Right ventricle myocardium inferior (tissue), 1 donor: Measurements from ENCODE around the gene AFDN. TPM values are rescaled to one million over a fixed set of nuclear protein-coding genes. Genes with fewer than 3 reads are reported as not detected.
"Not testable (repeated sequence)": the region's sequence is repeated elsewhere in the genome, so short reads cannot be mapped to it uniquely, and the experiment has no call there.

ENCODE experiments used
- ATAC-seq: fragments of 200-7000 bp; cut with Tn5 transposase; one replicate; pipeline ENCODE4 v1.9.1; 2020; ENCODE audit warnings: mild to moderate bottlenecking, moderate library complexity
- DNase-seq: peaks from one replicate; pipeline ENCODE4 v3.0.0; 2021; ENCODE audit errors: missing footprints
- intact Hi-C: fragments of 100-400 bp; cut with DNase I; formaldehyde crosslinking; loops from one replicate; pipeline ENCODE4 v1.11.0; 2022
- total RNA-seq: library from RNA; stranded (reverse); fragmentation: NEBNext Ultra II Directional; extraction: Animal tissue kit (Norgen Biotek cat#: 25700); gene quantifications from one replicate; pipeline ENCODE4 v1.2.1, GENCODE V29; 2021
- donor health status: DM: no; HTN: yes; CAD: no; lungs with severe emphysema.

AFDN gene
- total RNA-seq, 1 donor from 2014 or later, result 58.5 TPM

DNA sequence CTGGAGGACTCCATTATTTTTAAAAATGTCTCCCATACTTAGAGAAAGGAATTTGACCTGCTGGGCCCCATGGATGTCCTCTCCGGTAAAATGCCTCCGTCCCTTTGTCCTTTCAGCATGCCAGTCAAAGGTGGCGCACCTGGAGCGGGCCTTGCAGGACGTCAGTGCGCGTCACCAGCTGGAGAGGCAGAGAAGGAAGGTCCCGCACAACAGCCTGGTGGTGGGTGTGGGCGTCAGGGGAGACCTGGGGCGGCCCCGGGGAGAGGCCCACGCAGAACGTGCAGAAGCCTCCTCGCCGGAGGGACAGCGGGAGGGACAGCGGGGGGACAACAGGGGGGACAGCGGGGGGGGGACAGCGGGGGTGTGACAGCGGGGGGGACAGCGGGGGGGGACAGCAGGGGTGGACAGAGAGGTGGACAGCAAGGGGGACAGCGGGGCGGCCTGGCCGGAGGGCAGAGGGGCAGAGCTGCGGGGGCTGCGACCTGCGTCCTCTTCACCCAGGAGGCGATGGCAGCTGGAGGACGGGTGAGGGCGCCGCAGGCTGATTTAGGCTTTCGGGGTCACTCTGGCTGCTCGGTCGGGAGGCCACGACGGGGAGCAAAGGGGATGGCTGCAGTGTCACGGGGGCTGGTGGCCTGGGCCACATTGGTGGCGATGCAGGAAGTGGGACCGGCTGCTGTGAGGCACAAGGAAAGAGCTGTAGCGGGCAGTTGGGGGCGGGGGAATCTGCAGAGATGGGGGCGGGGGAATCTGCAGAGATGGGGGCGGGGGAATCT is 169.9 kb downstream of the AFDN start:
- no peak for ATAC-seq
- intact Hi-C loops, result no loop called here
- DNase-seq, result no peak

DNA sequence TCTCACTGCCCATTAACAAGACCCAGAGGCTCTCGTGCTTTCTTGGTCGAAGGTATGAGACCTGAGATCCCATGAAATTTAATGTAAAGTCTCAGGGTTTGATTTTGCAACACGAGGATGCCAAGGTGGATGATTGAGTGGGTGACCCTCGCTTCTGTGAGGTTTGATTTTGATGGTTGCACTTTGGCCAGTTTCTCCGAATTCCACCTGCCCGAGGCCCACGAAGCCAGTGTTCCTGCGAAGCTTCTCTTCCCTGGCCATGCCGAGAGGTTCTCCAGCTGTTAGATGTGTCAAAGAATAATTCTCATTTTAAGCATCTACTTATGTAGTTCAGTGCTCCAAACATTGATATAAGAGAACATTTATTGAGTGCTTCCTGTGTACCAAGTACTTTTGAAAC is 170.9 kb downstream of the AFDN start, which contains the start of gene KIF25:
KIF25 (plus strand) TSS at position 30 of the 400 bp plus-strand sequence. CDS start 31,915 bp downstream, outside the sequence.
- ATAC-seq (no peak), DNase-seq (no peak)
- intact Hi-C loops, result no loop called here

DNA sequence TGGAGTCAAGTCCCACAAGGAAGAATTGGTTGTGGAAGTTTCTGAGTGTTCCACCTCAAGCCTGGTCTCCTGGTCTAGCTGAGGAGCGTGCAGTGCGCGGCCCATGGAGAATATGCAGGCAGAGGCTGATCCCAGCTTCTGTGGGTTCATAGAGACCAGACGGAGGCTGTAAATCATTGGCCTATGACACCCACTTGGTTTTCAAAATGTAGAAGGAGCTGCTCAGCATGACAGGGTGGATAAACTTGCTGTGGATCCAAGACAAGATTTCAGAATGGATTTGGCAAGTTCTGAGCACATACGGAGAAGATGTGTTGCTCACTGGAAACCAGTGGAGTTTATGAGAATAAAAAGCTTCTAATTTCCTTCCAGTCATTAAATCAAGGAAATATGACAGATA is 171.5 kb downstream of the AFDN start:
- intact Hi-C loops, result no loop called here

DNA sequence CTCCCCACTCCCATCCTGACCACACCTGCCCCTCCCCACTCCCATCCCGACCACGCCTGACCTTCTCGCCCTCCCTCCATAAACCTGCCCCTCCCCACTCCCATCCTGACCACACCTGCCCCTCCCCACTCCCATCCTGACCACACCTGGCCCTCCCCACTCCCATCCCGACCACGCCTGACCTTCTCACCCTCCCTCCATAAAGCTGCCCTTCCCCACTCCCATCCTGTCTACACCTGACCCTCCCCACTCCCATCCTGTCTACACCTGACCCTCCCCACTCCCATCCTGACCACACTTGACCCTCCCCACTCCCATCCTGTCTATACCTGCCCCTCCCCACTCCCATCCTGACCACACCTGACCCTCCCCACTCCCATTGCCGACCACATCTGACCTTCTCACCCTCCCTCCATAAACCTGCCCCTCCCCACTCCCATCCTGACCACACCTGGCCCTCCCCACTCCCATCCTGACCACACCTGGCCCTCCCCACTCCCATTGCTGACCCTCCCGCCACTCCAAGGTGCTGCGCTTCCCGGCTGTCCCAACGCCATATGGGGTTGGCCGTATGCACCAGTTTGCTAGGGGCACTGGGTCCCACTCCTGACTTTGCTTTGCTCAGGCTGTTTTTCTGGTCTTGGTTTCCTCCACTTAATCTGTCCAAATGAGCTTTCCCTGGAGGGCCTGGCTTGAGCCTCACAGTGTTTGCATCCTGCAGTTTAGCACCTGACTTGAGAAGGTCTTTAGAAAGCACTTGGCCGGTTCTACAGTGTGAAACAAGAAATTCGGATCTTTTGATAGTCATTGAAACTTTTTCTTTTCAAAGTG is 173.7 kb downstream of the AFDN start:
- ATAC-seq, result no peak
- DNase-seq, result no peak
- intact Hi-C loops, result no loop called here

More for the DNA sequence above, 171.5 kb downstream of the AFDN start:
- DNase-seq (no peak), ATAC-seq (no peak)

DNA sequence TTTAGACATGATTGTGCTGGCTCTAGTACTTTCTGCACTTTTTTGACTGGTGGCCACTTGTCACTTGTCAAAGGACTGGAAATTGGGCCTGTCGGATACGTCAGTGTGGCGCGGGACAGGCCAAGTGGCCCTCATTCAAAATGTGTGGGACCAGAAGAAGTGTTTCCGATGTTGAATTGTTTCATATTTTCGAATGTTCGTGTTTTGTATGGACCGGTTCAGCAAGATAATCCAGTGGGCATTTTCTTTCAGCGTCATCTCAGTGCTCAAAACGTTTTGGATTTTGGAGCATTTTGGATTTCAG is 174.3 kb downstream of the AFDN start:
- intact Hi-C loops, result no loop called here
- DNase-seq, result no peak
- ATAC-seq, result no peak

DNA sequence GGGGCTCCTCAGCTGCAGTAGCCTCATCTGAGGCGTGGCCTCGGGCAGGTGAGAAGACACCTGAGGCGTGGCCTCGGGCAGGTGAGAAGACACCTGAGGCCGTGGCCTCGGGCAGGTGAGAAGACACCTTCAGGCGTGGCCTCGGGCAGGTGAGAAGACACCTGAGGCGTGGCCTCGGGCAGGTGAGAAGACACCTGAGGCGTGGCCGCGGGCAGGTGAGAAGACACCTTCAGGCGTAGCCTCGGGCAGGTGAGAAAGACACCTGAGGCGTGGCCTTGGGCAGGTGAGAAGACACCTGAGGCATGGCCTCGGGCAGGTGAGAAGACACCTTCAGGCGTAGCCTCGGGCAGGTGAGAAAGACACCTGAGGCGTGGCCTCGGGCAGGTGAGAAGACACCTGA is 174.8 kb downstream of the AFDN start:
- DNase-seq, ATAC-seq, intact Hi-C loops: not testable (repeated sequence)

DNA sequence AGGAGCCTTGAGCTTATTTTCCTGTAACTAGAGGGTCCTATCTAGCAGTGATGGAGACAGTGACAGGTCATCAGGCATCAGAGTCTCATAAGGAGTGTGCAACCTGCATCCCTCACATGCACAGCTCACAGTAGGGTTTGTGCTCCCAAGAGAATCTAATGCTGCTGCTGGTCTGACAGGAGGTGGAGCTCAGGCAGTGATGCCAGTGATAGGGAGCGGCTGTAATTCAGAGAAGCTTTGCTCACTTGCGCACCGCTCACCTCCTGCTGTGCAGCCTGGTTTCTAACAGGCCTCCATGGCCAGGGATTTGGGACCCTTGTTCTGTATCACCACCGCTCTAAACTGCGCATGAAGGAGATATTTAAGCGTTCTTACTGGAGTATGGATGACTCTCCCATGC is 176.1 kb downstream of the AFDN start:
- ATAC-seq (no peak), DNase-seq (no peak)
- intact Hi-C loops, result no loop called here

DNA sequence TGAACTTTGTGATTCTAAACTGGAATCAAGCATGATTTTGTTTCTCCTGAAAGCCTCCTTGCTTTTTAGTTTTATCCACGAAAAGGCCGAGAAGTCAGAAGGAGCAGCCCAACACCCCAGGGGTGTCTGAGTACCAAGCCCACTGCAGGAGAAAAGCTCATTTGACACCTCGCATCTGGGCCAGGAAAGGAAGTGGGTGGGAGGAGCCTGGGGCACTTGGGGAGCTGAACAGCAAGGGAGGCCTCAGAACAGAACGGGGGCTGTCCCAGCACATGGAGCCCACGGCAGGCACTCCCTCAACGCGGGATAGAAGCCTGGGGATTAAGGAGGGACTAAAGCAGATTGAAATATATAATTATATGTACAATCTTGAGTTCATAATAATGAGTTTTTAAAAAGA is 177.3 kb downstream of the AFDN start:
- intact Hi-C loops, result no loop called here
- DNase-seq, result no peak
- ATAC-seq, result no peak

DNA sequence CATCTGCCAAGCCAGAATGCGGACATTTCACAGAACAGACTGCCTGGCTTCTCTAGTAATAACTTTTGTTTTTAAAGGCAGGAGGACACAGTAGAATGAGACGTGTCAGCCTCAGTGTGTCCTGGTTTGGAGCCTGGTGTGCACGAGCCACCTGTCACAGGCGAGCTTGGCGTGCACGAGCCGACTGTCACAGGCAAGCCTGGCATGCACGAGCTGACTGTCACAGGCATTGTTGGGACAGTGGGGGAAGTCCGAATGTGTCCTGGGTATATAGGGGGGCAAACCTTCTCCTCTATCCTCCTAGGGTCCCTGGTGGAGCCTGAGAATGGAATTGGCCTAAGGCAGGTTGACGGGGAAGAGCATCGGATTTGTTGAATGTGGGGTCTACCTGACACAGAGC is 178.2 kb downstream of the AFDN start:
- ATAC-seq, result no peak
- no peak for DNase-seq
- intact Hi-C loops, result no loop called here

DNA sequence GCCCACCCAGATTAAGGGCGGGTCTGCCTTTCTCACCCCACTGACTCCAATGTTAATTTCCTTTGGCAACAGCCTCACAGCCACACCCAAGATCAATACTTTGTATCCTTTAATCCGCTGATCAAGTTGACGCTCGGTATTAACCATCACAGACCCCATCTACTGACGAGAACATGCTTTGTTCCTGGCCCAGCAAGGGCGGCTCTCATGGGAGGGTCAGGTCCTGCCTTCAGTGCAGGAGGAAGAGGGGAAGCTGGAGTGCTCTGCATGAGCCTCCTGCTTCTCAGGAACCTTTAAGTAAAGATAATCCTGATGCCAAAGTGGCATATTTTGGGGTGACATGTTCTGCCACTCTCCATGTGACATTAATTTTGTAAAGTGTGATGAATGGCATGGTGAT is 179.1 kb downstream of the AFDN start:
- ATAC-seq (no peak), DNase-seq (no peak)
- intact Hi-C loops, result no loop called here

DNA sequence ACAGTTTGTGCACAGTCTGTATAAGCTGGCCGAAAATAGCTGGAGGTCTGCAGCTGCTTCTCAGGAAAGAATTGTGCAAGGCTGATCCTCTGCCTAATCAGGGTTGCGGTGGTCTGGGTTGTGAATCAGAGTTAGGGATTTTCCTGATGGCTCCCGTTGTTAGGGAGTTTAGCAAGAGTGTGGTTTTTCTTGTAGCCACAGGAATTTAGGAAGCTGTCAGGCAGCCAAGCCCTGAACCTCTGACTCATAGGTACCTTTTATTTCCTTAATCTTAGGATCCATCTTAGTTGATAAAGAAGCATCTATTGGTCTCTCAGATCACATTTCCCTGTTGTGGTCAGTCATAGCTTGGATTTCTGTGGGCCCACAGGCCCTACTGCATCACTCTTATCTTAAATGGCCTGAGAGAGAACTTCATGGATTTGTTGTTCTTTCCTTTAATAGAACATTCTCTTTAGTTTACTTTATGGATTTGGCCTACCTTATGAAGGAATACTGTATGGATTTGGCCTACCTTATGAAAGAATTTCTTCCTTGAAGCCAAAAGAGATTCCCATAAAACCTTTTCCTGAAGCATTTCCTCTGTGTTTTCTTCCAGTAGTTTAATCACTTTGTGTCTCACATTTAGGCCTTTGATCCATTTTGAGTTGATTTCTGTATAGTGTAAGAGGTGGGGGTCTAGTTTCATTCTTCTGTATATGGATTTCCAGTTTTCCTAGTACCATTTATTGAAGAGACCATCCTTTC is 181.1 kb downstream of the AFDN start:
- intact Hi-C loops, result no loop called here
- ATAC-seq (no peak), DNase-seq (no peak)

DNA sequence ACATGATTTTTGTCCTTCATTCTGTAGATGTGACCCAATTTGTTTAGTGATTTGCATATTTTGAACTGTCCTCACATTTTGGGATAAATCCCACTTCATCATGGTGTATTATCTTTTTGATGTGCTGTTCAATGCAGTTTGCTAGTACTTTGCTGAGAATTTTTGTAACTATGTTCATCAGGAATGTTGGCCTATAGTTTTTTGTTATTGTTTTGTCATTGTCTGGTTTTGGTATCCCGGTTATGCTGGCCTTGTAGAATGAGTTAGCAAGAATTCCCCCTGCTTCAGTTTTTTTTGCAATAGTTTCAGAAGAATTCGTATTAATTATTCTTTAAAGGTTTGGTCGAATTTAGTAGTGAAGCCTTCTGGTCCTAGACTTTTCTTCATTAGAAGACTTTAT is 182.6 kb downstream of the AFDN start:
- ATAC-seq (no peak), DNase-seq (no peak)
- intact Hi-C loops, result no loop called here

DNA sequence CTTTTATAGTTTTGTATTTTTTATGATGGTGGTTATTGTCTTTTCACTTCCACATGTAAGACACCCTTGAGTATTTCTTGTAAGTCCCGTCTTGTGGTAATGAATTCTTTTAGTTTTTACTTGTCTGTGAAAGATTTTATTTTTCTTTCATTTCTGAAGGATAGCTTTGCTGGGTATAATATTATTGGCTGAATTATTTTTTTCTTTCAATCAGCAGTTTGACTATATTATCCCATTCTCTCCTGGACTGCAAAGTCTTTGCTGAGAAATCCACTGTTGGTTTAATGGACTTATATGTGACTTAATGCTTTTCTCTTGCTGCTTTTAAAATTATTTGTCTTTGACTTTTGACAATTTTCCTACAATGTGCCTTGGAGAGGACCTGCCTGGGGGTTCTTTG is 184.6 kb downstream of the AFDN start:
- intact Hi-C loops, result no loop called here
- DNase-seq (no peak), ATAC-seq (no peak)

DNA sequence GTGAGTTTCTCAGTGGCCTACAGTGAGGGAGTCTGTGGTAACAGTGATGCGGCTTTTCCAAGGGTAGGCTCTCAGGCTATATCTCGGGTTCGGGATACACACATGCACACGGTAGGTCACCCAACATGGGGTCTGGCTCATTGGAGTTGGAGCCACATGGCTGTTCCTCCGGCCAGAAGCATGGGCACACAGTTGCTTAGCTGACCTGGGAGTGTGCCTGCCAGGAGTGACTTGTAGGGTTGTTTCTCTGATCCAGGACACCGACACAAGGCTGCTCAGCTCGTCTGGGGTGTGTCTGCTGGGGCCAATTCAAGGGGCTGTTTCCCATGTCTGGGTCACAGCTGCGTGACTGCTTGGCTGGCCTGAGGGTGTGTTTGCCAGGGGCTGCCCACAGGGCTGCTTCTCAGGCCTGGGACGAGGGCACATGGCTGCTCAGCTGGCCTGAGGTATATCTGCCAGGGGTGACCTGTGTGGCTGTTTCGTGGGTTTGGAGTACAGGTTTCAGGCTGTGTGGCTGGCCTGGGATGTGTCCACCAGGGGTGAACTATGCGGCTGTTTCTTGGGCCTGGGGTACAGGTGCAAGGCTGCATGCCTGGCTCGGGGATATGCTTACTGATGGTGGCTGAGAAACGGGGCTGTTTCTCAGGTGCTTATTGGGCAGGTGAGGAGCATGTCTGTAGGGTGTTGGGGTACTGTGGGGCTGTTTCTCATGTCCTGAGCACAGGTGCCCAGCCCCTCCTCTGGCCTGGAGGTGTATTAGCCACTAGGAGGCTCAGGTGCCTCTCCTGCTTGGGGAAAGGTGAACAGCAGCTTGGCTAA is 185.9 kb downstream of the AFDN start:
- ATAC-seq (no peak), DNase-seq (no peak)
- intact Hi-C loops, result no loop called here

DNA sequence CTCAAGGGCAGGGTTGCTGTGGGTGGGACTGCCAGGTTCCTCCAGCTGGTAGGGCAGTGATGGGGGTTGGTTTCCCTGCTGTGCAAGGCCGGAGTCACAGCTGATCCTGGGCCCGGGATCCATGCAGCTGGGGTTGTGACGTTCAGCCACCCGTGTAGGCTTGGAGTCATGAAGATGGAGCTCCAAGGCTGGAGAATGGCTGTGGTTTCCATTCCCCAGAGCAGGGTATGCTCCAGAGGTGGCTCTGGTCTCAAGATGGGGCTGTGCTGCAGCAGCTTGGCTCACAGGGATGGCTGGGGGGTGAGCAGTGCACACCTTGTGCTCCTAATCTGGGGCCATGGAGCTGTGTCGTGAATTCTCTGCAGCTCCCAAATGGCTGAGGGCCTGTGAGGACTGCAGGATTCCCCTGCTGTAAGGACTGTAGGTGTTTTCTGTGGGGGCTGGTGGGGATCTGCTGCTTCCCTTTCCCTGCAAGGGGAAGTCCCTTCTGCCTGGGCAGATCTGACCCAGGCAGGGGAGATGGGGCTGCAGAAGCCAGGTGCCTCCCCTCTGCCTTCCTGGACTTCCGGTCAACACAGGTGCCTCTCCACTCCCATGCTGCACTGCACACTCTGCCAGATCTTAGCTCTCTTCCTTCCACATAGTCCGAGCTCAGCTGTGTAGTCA is 186.7 kb downstream of the AFDN start:
- DNase-seq (no peak), ATAC-seq (no peak)
- intact Hi-C loops, result no loop called here

DNA sequence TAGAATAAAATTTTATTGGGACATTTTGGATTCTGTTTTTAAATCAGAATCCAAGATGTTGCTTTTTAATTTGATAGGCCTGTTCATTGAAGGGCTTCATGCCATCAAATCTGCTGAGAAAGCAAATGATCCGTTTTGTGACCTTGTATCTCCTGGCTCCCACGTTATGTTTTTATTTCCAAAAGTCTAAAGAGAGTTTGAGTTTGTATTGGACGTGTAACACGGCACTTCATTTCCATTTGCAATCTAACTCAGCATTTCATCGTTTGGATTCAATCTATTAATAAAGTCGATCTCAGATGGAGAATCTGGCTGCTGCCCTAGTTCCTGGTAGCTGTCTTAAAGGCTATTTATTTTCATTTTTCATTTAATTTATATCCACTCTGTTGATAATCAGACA is 187.7 kb downstream of the AFDN start:
- ATAC-seq (no peak), DNase-seq (no peak)
- intact Hi-C loops, result no loop called here

DNA sequence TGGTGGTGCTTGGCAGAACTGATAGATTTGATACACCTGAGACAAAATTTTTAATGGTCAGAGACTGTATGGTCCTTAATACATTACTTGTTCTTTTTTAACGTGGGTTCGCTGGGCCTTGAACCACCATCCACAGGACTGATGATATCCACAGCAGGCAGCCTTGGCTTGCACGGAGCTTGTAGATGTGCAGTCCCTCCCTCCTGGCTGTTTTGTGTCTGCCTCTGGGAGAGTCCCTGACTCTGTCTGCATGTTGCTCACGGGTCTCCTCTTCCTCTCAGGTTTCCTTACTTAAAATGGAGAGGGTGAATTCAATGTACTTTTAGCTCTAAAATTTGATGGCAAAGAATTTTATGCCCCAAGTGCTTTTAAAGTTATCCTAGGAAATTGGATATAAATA is 188.3 kb downstream of the AFDN start:
- DNase-seq (no peak), ATAC-seq (no peak)
- intact Hi-C loops, result no loop called here

DNA sequence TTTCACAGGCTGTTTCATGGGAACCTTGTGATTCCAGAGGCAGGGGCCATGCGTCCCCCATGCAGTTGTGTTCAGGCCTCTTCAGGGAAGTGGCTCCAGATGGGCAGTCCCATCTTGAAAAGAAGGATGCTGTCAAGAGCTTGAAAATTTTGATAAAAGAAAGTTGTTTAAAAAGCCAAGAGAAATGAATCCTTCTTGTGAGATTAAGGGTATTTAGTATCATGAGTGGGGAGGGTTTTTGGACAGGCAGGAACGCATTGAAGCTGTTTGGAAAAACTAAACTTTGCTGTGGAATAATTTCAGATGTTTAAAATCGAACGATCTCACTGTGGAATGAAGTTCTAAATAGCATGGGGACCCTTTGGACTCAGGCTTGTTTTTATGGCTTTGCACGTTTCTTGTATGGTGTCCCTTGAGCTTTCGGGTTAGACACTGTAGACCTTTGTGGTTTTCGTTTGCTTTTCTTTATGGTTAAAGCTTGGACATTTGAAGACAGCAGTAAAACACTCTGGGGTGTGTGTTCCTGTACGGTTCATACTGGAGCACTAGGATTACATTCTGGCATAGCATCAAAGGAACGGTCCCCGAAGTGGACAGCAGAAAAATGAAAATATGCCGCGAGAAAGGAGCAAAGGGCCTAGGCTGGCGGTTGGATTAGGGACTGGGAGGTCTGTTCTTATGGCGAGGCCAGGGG is 188.9 kb downstream of the AFDN start:
- DNase-seq (no peak), ATAC-seq (no peak)
- intact Hi-C loops, result no loop called here
